ENCODE data around the gene SND1. TPM values are rescaled to one million over a fixed set of nuclear protein-coding genes. Genes with fewer than 3 reads are reported as not detected.

SND1 gene
- total and polyA plus RNA-seq, 10 of the 15 experiments (the other 5 are each of a cell fraction or from before 2014, with no cell fraction given) = 52.4 to 270 (median 146) TPM

- no peak overlapping the region for H3K9ac ChIP-seq (ENCODE audit: control insufficient read depth, insufficient read depth, low read length)
- TF ChIP-seq JUND (IDR thresholded peaks at IDR 0.05; ENCODE audit: low read depth, low read length) = no peak
- TF ChIP-seq E2F8 (IDR thresholded peaks at IDR 0.05; ENCODE audit: low read depth, partially characterized antibody) = no peak
- TF ChIP-seq SREBF1 (IDR thresholded peaks at IDR 0.05; ENCODE audit: low read length) = no peak
- TF ChIP-seq LARP7 (IDR thresholded peaks at IDR 0.05) = no peak
- TF ChIP-seq PRDM15 (CRISPR knock-in tag; IDR thresholded peaks at IDR 0.05) = no peak
- TF ChIP-seq ASH2L (IDR thresholded peaks at IDR 0.05; ENCODE audit: borderline replicate concordance, low read depth) = no peak
- TF ChIP-seq SUPT20H (IDR thresholded peaks at IDR 0.05; ENCODE audit: borderline replicate concordance, control insufficient read depth, low read depth, low read length) = no peak
- no peak for TF ChIP-seq NR2F1 (conservative IDR thresholded peaks at IDR 0.05)
- H3K36me3 ChIP-seq (ENCODE audit: control insufficient read depth in 2 of 2, insufficient read depth in 2 of 2, low read length in 1 of 2) = peaks cover 5 to 15% of the 10 kb centered on the region in 2 experiments
- no peak overlapping the region for H3K4me2 ChIP-seq (ENCODE audit: control insufficient read depth, insufficient read depth)
- FAIRE-seq (no peak), ATAC-seq (no peak), DNase-seq (ENCODE audit: low read depth, low spot score) (no peak)
- H3K27me3 ChIP-seq (replicated peaks in 1 of 2; ENCODE audit: control insufficient read depth in 2 of 2, insufficient read depth in 2 of 2, low read length in 1 of 2) = no peaks in the 10 kb centered on the region
- ChIA-PET SMC1A (ENCODE audit: uncharacterized antibody, unreplicated experiment) (interaction anchor here (0.6 to 3.7 kb wide), 4 partner anchors 8 to 200 kb away, joined by 3 to 12 read pairs (median 6); no protein-coding TSS in a partner anchor), RAD21 (ENCODE audit: unreplicated experiment) (no interaction called here), CTCF (interaction anchor here (1.3 to 4.4 kb wide), 3 partner anchors 10 to 95 kb away, joined by 3 to 20 read pairs (median 5); no protein-coding TSS in a partner anchor), POLR2A (no interaction called here)
- H3K79me2 ChIP-seq (ENCODE audit: control insufficient read depth, insufficient read depth, low read length) = peaks cover 13% of the 10 kb centered on the region
- no peaks in the 10 kb centered on the region for H3K9me3 ChIP-seq (replicated peaks; ENCODE audit: control insufficient read depth, insufficient read depth, low read length)
- H3K4me3 ChIP-seq = no peak overlapping the region
- no peaks in the 10 kb centered on the region for H3K4me1 ChIP-seq (ENCODE audit: control insufficient read depth, insufficient read depth, low read length)
- in situ Hi-C loops (cut with MboI) = no loop called here
- no peaks in the 10 kb centered on the region for H4K20me1 ChIP-seq (ENCODE audit: control insufficient read depth, insufficient read depth)
- WGBS (ENCODE audit: insufficient coverage, insufficient replicate concordance, low lambda C conversion rate, missing lambda C conversion rate) = 54% methylated on average over 2 of the region's 2 CpGs
- H2AFZ ChIP-seq (ENCODE audit: control insufficient read depth, low read depth, low read length) = no peak overlapping the region
- intact Hi-C loops (cut with micrococcal nuclease; ENCODE audit: unreplicated experiment) = no loop called here
- no peak overlapping the region for H3K27ac ChIP-seq (ENCODE audit: control insufficient read depth, insufficient read depth)
- BruUV-seq (replicated peaks) = no TSS peak
Measured at GRCh38 chr7:127803626-127804025, 151.6 kb downstream of the SND1 start.

Measured in GM12878 (cell line).